GM18858 (cell line): ENCODE measurements around the gene UNKL.

Experiments
- ATAC-seq: cut with Tn5 transposase; IDR thresholded peaks from one replicate; pipeline ENCODE4 v1.9.1; 2021; ENCODE audit not compliant: unreplicated experiment

UNKL gene, protein sequence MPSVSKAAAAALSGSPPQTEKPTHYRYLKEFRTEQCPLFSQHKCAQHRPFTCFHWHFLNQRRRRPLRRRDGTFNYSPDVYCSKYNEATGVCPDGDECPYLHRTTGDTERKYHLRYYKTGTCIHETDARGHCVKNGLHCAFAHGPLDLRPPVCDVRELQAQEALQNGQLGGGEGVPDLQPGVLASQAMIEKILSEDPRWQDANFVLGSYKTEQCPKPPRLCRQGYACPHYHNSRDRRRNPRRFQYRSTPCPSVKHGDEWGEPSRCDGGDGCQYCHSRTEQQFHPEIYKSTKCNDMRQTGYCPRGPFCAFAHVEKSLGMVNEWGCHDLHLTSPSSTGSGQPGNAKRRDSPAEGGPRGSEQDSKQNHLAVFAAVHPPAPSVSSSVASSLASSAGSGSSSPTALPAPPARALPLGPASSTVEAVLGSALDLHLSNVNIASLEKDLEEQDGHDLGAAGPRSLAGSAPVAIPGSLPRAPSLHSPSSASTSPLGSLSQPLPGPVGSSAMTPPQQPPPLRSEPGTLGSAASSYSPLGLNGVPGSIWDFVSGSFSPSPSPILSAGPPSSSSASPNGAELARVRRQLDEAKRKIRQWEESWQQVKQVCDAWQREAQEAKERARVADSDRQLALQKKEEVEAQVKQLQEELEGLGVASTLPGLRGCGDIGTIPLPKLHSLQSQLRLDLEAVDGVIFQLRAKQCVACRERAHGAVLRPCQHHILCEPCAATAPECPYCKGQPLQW

GRCh38 chr16:1414532-1415260, at the start of gene UNKL:
TSS of gene UNKL (minus strand) at chr16:1414704. CDS start at chr16:1414691, 13 bp downstream.
- no peak for ATAC-seq

- ATAC-seq, result no peak
Measured at GRCh38 chr16:1461146-1461545, 46.6 kb upstream of the UNKL start.

- ATAC-seq, result no peak
Measured at GRCh38 chr16:1460602-1461138, 46.2 kb upstream of the UNKL start.

DNA sequence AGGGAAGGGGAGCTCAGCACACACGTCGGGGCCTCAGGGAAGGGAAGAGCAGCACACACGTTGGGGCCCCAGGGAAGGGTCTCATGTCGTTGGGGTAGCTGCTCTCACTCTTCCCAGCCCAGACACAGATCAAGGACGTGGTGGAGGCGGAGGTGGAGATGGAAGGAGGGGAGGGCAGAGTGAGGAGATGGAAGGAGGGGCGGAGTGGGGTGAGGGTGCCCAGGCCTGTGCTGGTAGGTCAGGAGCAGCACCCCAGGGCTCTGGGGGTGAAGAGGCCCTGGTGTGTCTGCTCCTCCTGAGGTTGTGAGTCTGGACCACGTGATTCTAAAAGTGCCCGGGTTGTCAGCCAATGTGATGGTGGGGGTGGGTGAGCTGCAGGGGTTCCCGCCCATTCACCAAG, 45.5 kb upstream of the UNKL start:
- no peak for ATAC-seq

DNA sequence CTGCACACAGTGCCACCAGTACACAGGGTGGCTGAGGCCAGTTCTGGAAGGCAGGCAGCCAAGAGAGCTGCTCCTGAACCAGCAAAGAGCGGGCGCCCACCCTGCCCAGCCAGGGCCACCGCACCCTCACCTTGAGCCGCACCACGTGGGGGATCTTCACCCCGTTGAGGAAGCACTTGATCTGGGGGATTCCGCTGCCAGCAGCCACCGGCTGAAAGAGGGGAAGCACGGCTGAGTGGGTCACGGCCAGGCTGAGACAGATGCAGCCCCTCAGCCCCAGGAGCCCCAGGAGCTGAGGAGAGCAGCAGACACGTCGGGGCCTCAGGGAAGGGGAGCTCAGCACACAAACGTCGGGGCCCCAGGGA, 44.5 kb upstream of the UNKL start:
- no peak for ATAC-seq

DNA sequence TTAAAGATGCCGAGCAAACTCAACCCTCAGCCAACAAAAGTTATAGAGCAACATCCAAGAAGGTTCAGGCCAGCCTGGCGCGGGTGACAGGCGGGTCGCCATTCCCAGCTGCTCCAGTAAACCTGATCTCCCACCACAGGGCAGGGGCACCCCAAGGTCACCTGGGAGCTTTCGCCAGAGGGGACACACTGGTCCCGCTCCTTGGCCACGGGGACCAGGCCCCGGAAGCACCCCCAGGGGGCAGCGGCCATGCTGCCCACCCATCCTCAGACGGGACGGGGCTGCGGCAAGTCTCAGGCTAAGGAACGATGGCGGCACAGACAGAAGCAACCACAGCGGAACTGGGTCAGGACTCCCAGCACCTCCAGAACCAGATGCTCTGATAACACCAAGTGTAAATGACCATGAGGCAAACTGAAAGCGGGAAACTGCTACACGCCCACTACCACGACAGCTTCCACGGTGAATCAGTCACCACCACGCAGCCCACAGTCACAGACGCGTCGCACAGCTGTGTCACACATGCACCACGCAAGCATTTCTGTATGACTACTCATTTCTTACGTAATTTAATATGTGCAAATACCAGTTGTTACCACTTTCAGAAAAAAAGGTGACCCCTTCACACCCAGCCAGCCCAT, 44.0 kb upstream of the UNKL start:
- ATAC-seq, result no peak

- no peak for ATAC-seq
Measured at GRCh38 chr16:1457489-1458245, 43.2 kb upstream of the UNKL start.

DNA sequence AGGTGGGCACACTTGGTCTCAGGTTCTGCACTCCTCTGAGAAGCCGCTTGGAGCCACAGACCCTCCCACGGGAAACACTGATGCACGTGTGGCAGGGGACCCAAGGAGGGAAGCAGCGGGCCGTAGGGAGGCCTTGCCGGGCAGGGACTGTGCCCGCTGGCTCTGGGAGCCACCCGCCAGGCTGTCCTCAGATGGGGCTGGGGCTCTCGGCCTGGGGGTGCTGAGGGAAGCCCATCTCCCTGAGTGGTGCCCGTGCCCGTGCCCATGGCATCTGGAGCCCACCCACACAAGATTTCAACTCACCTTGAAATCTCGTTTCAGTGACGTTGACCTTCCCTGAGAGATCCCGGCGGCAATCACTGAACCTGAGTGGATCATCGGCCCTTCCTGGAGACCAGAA, 42.4 kb upstream of the UNKL start:
- no peak for ATAC-seq

DNA sequence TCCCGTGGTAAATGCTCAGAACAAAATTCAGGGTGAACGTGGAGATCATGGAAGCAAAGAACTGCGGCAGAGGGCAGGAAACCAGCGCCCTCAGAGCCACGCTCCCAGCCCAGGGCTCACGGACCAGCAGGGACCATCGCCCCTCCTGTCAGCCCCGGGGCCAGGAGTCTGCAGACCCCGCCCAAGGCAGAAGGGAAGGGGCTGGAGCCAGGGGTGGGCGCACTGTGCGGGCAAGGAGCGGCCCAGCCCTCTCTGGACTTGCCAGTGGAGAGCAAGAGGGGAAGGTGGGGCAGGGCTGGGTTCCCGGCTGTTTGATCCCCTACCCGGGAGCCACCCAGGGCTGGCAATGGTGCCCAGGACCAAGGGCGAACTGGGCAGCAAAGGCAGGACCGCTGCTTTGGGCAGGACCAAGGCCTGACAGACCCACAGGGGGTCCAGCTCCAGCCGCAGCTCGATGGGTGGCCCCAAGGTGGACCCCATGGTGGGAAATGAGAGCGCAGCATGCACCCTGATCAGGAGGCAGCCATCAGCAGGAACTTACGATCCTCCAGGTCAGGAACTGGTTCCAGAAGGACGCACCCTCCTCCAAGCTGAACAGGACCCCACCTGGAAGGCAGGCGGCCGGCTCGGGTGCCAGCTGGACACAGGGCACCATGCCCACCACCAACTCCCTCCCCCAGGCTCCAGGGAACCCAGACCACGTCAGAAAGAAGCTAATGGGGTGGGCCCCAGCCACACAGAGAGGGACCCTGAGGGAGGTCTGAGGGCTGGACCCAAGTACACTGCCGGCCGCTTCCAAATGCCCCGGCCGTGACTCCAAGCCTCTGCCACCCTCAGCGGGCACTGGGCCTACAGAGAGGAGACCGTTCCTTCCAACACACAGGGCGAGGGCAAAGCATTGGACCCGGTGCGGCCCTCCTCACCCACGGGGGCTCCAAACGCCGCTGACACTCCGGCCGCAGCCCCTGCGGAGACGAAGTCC, 41.0 kb upstream of the UNKL start:
- no peak for ATAC-seq

DNA sequence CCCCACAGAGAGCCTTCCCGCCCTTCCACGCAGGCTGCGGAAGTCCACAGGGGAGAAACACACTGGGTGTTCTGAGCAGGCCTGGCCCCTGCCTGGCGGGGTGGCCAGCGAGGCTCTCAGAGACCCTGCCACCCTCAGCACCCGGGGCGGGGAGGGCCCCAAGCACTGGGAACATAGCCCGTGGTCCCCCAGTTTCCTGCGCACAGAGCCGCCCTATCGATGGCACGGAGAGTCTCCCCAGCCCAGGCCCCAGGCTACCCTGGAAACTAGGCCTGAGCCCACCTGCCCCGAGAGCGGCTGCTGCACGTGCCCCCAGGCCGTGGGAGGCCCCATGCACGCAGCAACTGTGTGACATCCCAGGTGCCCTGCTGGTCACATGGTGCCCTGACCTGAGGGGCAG, 40.1 kb upstream of the UNKL start:
- no peak for ATAC-seq

DNA sequence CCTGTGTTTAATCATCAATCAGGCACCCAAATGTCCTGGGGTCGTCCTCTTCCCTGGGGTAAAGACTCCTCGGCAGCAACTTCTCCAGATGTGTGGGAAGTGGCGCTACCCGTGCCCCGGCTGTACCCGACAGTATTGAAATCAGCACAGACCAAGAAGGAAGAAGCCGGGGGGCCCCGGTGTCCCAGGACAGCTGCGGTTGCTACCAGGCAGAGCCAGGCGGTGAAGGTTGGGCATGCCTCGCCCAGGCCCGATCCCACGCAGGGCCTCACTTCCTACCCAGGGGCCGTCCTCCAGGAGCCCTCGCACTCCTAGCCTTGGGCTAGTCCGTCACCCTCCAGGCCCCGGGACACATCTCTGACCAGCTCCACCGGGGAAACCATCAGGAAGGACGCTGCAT, 38.8 kb upstream of the UNKL start:
- ATAC-seq, result no peak

DNA sequence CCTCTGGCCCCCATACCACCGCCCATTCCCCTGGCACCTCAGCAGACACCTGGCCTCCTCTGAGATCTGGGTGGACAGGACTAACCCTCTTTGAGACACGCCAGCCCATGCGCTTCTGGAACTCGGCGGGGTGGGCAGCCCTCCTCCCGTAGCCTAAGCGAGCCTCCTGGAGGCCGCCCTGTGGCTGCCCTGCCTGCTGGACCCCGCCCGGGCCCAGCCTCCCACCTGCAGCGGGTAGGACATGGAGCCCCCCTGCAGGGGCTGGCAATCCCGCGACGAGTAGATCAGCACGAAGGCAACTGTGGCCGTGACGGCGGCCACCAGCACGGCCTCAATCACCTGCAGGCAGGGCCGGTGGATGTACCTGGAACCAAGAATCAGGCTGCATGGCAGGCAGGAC, 38.0 kb upstream of the UNKL start:
- ATAC-seq, result no peak

DNA sequence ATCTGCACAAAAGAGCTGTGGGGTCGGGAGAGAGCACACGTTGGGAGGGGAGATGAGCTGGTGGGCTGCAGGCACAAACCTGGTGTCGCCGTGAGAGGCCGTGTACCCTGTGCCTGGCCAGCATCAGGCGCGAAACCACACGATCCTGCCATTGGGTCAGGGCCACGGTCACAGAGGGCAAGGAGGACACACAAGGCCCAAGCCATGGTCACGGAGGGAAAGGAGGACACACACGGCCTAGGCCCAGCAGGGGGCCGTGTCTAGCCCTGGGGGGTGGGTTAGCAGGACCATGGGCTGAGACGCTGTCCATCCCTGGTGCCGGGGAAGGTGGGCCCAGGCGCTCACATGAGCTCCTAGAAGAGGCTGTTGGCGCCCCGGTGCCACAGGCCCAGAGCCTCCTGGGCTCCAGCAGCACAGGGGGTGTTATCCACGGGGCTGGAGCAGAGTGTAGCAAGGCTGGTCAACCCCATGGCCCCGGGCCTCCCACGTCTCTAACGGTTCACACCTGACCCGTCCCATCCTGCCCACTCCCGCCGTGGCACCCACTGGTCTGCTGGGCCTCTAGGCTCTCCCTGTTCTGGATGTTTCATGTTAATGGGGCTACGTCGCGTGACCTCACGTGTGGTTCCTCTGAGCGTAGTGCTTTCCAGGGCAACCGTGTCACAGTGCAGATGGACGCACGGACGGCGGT, 37.3 kb upstream of the UNKL start:
- ATAC-seq, result no peak

DNA sequence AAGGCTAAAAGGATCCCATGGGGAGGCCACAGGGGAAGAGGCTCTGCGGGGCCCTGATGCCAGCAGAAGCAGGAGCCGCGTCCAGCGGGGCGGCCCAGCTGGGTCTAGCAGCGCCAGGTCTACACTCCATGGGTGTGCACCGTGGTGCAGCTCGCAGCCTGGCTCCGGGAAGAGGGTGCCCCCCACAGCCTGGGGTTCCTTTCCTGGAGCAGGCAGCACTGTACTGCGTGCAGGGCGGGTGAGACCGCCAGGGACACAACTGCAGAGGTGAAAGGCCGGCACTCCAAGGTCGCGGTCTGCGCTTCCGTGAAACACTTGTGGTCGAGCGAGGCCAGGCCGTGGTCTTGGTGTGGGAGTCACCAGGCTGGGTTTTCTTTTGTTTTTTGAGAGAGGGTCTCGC, 36.3 kb upstream of the UNKL start:
- no peak for ATAC-seq

GRCh38 chr16:1450218-1450617, 35.7 kb upstream of the UNKL start:
- no peak for ATAC-seq

GRCh38 chr16:1449201-1449788, 34.8 kb upstream of the UNKL start:
- ATAC-seq, result no peak

GRCh38 chr16:1448536-1449116, 34.1 kb upstream of the UNKL start:
- ATAC-seq, result no peak

DNA sequence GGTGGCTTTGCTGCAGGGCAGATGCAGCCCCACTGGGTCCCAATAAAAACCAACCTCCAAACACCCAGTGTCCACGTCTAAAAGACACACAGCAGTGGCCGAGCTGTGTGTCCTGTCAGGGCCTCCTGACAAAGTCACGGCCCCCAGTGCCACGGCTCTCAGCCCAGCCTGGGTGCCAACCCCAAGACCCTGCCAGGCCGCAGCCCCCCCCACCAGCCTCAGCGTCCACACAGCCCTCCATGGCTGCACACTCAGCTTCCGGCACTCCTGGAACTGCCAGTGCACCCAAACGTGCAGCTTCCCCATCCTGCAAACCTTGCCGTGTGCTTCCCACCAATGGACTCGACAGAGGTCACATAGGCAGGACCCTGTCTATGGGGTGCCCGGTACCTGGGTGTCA, 33.5 kb upstream of the UNKL start:
- ATAC-seq, result no peak
